GM18907 (cell line): Measurements from ENCODE around the gene RAB36.

Experiments used
- ATAC-seq: cut with Tn5 transposase; IDR thresholded peaks from one replicate; pipeline ENCODE4 v1.9.1; 2021; ENCODE audit warnings: mild to moderate bottlenecking, moderate library complexity; ENCODE audit not compliant: unreplicated experiment

RAB36 gene

DNA sequence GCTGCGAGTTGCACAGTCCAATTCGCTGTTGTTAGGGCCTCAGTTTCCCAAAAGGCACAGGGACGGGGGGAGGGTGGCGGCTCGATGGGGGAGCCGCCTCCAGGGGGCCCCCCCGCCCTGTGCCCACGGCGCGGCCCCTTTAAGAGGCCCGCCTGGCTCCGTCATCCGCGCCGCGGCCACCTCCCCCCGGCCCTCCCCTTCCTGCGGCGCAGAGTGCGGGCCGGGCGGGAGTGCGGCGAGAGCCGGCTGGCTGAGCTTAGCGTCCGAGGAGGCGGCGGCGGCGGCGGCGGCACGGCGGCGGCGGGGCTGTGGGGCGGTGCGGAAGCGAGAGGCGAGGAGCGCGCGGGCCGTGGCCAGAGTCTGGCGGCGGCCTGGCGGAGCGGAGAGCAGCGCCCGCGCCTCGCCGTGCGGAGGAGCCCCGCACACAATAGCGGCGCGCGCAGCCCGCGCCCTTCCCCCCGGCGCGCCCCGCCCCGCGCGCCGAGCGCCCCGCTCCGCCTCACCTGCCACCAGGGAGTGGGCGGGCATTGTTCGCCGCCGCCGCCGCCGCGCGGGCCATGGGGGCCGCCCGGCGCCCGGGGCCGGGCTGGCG is 35.1 kb downstream of the RAB36 start, which contains the start of gene BCR:
Gene BCR, plus strand, starts transcription at position 209 of the 592 bp plus-strand sequence. CDS start 452 bp downstream, outside the sequence.
- no peak for ATAC-seq

DNA sequence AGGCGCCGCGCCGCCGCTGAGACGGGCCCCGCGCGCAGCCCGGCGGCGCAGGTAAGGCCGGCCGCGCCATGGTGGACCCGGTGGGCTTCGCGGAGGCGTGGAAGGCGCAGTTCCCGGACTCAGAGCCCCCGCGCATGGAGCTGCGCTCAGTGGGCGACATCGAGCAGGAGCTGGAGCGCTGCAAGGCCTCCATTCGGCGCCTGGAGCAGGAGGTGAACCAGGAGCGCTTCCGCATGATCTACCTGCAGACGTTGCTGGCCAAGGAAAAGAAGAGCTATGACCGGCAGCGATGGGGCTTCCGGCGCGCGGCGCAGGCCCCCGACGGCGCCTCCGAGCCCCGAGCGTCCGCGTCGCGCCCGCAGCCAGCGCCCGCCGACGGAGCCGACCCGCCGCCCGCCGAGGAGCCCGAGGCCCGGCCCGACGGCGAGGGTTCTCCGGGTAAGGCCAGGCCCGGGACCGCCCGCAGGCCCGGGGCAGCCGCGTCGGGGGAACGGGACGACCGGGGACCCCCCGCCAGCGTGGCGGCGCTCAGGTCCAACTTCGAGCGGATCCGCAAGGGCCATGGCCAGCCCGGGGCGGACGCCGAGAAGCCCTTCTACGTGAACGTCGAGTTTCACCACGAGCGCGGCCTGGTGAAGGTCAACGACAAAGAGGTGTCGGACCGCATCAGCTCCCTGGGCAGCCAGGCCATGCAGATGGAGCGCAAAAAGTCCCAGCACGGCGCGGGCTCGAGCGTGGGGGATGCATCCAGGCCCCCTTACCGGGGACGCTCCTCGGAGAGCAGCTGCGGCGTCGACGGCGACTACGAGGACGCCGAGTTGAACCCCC is 35.8 kb downstream of the RAB36 start:
- no peak for ATAC-seq

DNA sequence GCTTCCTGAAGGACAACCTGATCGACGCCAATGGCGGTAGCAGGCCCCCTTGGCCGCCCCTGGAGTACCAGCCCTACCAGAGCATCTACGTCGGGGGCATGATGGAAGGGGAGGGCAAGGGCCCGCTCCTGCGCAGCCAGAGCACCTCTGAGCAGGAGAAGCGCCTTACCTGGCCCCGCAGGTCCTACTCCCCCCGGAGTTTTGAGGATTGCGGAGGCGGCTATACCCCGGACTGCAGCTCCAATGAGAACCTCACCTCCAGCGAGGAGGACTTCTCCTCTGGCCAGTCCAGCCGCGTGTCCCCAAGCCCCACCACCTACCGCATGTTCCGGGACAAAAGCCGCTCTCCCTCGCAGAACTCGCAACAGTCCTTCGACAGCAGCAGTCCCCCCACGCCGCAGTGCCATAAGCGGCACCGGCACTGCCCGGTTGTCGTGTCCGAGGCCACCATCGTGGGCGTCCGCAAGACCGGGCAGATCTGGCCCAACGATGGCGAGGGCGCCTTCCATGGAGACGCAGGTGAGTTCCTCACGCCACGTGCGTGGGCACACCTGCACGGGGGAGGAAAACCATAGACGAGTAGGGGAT is 36.5 kb downstream of the RAB36 start:
- no peak for ATAC-seq

DNA sequence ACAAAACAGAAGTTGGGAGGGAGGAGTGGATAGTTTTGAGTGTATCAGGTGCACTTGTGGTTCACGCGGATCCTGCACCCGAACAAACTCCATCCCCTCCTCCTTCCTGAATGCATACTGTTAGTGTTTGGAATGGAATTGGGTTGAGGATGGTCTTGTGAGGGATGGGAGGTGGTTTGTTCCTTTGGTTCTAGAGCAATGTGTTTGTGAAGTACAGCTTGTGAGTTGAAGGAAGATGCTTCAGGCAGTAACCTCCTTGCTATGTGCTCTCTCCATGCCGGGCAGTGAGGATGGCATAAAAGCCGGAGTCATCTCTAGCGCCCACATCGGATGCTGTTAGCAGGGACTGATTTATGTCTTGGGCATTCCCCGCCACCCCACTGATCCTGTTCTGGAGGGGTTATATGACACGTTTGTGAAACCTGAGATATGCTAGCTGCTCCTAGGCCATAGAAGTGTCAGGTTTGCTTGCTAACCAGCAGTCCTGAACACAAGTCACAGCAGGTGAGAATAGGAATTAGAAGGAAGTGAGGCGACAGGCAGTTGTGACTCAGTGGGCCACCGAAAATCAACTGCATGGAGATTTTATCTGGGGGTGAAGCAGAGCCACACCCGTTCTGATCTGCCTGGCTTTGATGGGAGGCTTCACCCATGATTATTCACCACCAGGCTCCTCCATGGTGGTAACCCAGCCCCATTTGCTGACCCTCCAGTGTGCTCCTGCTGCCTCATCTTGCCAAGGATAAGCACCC is 37.2 kb downstream of the RAB36 start:
- no peak for ATAC-seq

DNA sequence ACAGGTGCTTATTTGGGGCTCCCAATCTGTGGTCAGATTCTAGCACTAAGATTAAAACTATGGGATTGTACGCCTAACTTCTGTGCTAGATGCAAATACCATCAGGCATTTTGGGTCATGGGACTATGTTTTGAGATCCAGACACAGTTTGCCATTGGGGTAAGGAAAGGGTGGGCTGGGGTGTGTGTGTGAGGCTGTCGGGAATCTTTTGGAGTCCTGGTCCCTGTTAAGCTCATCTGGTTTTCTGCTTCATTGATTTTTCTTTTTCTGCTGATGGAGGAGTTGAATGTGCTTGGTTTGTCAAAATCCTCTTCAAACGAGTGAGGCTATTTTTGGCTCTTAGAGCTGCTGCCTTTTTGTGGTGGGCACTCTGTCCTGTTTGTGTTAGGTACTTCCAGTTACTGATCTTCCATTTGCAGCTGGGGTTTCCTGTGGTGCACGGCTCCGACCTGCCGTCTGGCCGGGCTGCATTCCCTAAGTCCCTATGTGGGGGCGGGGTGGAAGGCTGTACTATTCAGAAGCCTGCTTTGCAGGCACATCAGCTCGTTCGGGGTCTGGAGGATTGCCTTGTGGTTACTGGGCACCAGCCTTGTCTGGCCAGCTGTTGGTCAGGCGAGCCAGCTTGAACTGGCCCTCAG is 37.9 kb downstream of the RAB36 start:
- no peak for ATAC-seq

DNA sequence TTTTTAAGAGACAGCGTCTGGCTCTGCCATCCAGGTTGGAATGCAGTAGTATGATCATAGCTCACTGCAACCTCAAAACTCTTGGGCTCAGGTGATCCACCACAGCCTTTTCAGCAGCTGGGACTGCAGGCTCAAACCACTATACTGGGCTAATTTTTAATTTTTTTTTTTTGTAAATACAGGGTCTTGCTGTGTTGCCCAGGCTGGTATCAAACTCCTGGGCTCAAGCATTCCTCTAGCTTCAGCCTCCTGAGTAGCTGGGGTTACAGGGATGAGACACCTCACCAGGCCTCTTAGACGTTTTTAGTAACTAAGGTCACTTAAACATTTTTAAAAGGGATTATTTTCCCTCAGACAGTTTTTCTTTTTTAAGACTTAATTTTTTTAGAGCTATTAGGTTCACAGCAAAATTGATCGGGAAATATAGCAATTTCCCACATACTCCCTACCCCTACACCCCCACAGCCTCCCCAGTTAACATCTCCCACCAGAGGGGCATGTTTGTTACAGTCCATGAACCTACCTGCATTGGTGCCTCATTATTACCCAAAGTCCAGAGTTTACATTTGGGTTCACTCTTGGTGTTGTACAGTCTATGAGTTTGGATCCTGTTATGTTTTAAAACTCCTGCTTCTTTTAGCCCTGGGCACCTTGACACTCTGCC is 39.0 kb downstream of the RAB36 start:
- no peak for ATAC-seq

DNA sequence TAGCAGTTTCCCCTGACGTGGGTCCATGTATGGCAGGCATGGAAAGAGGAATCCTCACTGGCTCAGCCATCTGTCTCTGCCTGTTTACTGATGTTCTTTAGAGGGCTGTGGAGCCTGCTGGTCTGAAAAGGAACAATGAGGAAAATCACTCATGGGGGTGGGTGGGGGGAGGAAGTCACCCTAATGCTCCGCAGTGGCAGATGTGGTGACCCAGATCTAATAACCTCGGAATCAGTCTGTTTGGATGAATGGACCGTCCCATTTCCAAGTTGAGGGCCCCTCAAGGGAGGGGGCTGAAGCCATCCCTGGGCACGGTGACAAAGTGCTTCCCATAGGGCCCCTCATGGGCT is 39.5 kb downstream of the RAB36 start:
- ATAC-seq: no peak

DNA sequence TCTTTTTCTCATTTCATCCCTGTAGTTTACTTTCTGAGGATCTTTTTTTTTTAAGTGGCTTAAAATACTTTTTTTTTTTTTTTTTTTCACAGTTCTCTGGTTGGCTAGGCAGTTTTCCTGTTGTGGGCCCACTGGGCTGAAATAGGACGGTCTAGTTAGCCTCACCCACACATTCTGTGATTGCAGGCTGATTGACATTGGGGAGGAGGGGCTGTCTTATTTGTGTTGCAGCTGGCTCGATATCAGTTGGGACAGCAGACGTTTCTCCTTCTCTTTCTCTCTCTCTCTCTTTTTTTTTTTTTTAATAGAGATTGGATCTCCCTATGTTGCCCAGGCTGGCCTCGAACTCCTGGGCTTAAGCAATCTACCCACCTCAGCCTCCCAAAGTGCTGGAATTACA is 41.9 kb downstream of the RAB36 start:
- ATAC-seq: no peak

DNA sequence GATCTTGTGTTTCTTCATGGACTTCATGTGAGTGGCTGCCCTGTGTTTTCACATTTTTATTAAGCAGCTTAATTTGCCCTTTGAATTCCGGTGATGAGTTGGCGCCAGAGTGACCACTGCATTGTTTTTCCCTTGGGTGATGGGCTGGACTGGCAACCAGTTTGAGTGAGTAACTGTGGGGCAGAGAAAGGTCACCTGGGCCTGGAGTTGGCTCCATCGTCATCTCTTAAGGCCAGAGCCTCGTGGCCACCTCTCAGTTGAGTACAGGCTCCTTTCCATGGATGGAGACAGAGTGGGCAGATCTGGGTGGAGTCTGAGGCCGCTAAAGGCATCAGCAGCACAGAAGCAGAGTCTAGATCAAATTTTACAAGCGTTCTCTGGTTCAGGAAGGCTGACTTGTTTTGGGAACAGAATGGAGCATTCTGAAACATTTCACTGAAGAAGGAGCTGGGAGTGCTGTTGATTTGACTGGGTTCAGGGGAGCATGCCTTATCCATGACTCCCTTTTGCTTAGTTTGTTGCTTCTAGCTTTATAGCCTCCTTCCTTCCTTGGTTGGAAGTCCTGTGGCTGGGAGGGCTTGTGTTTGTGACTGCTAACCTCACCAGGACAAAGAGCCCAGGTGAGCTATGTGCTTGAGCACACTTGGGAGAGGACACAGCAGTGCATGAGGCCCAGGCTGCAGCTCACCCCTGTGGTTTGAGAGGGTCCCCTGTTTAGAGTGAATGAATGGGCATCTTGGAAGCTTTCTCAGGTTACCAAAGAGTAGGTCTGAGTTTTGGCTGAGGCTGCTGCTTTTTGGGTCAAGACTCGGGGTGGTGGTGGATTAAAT is 42.8 kb downstream of the RAB36 start:
- ATAC-seq: no peak

DNA sequence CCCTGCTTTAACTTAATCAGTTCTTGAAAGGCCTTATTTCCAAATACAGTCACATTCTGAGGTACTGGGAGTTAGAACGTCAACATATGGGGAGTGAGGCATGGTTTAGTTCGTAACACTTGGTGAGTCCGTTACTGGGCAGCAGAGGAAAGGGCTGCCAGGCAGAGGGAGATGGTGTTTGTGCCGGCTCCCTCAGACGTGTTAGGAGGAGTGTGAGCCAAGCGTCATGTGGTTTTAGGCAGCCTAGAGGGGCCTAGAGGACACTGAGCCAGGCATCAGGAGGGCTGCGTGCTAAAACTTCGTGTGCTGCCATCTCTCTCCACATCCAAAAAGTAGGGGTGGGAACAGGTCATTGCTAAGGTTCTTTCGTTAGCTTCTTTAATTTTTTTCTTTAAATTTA is 45.2 kb downstream of the RAB36 start:
- no peak for ATAC-seq

DNA sequence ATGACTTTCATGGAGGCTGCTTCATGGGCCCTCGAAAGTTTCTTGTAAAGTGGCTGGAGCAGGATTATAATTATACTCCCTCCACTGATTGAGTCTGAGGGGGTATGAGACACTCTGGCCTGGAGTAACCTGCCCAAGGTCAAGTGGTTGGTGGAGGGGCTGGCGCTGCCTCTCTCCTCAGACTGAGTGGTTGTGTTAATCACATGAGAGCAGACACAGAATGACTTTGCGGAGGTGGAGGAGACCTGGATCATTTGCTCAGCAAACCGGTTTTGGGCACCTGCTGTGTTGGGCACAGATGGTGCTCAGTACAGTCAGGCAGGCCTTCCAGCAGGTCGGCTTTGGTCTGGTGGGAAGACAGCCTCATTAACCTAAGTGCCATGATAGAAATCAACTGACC is 46.9 kb downstream of the RAB36 start:
- no peak for ATAC-seq

DNA sequence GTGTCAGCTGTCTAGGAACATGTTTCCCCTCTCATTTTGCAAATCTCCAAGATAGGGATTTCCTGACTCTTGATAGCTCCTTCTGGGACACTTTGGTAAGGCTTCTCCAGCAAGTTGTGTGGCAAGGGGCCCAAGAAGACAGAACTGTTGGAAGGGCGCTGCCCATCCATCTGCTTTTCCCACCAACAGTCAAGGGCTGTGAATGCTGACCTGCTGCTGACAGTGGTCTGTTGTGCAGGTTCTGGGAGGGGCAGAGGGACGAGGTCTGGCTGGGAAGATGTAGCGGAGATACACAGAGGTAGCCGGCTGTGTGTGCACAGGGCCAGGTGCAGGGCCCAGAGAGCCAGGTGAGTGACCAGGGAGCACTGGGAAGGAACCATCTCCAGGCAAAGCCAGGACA is 47.3 kb downstream of the RAB36 start:
- ATAC-seq: no peak

DNA sequence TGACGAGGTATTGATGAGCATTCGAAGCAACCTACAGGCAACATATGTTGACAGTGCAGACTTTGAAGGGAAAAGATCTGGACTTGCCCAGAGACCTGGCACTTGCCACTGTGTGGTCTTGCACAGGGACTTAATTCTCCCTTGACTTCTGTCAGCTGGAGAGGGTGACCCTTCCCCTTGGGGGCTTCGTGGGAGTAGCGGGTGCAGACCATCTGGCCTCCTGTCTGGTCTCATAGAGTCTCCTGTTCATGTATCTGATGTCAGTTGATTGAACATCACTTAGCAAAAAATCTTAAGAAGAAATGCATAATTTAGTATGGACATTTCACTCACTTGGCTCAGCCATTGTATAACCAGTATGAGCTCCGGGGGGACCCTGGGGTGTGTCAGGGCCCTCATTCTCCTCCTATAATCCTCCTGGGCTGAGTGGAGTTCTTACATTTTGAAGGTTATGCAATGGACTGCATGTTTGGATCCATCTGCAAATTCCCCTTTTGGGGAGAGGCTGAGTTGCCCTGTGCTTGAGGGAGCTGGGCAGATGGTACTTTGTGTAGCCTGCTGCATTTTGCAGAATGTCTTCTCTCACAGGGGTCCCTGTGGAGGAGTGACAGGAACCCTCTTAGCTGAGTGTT is 48.0 kb downstream of the RAB36 start:
- ATAC-seq: no peak

DNA sequence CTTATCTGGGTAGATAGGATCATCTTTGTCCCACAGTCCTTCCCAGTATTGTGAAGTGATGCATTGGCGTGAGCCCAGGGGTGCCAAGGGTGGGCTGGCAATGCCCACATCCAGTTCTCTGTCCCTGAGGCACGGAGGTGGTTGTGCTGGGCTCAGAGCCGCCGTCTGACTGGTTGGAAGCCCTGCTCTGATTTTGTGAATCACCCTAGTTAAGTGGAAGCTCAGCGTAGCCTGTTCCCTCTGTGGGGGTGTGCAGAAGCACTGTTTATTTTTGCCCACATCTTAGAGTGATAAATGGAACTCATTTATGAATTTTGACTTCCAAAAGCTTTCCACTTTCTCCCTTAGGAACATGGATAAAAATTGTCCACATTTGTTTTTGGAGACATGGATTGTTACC is 48.6 kb downstream of the RAB36 start:
- ATAC-seq: no peak

DNA sequence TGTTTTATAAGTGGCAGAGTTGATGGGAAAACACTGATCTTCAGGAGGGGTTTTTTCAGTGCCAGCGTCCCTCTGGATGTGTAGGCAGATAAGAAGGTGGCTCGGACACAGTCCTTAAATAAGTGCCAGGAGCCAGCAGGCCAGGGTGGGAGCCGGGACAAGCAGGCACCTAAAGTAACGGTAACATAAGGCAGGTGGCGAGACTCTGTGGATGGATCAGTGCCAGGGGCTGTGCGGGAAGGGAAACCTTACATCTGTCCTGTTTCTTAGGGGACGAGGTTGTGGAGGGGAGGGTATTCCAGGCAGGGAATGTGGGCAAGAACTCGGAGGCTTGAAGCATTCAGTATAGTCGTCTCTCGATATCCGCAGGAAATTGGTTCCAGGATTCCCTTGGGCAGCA is 50.9 kb downstream of the RAB36 start:
- ATAC-seq: no peak

DNA sequence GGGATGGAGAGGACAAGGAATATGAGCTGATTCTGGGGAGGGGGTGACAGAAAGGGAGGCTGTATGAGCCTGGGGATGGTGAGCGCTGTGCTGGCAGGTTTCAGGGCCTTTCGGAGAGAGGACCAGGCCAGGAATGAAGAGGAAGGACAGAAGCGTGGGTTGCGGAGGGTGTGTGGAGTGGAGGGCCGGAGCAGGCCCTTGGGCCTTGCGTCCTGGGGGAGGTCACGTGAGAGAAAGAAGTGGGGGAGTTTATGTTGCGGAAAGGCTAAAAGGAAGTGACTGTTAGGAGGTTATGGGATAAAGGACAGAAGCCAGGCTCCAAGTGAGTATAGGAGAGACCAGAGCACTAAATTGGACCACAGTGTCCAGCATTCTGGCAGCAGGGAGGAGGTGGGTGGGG is 52.6 kb downstream of the RAB36 start:
- ATAC-seq: no peak

DNA sequence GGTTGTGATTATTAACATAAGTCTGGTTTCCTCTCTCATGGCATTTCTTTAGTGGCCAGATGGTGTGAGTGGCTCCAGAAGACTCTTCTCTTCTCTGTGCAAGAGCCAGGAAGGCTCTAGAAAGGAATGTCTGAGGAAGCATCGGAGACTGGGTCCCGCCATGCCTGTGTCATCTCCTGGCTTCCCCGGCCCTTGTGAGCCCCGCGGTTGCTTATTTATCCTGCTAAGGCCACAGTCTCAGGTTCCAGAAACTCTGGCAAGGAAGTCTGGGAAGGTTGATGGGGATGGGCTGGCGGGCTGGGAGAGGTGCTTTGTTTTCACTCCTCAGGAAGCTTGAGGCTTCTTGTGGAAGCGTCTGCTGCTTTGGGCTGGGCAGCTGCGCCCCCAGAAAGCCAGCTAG is 53.9 kb downstream of the RAB36 start:
- ATAC-seq: no peak

DNA sequence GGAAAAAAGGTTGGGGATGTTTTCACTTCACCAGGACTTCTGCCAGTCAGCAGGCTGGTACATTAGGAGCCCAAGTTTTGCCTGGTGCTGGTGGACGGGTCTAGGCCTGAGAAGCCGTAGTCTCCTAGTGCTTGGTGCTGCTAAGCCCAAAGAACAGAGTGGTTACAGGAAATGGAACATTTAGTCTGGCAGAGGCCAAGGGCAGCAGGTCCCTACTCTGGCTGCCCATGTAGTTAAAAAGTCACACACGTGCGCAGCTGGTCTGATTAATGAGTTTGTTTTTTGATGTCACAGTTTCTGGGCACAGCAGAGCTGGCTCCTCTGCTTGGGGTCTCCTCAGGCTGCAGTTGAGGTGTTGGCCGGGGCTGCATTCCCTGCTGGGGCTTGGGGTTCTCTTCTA is 55.6 kb downstream of the RAB36 start:
- ATAC-seq: no peak

DNA sequence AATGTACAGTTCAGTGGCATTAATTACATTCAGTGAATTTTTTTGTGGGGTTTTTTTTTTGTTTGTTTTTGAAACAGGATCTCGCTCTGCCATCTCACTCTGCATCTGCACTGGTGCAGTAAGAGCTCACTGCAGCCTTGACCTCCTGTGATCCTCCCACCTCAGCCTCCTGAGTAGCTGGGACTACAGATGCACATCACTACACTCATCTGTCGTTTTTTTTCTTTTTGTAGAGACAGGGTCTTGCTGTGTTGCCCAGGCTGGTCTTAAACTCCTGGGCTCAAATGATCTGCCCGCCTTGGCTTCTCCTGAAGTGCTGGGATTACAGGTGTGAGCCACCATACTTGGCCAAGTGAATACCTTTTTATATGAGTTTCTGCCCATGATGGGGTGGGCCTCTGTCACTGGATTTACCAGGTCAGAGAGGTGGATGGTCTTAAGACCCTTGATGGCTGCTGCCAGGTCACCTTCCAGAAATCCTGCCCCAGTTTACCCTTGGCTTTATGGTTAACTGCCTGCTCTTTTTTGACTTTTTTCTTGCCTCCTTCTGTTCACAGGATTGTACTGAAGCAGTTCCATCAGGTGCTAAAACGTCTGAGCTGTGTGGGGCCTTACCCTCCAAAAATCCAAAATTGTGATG is 57.7 kb downstream of the RAB36 start:
- no peak for ATAC-seq
